IPS-15b (cell line): ENCODE measurements around the gene ARNT2.

Experiments used
- H3K27me3 ChIP-seq: one replicate; pipeline ENCODE4 v1.6.1; 2013; ENCODE audit warnings: low read length; ENCODE audit not compliant: control insufficient read depth, insufficient read depth
- H3K36me3 ChIP-seq: one replicate; pipeline ENCODE4 v1.6.1; 2013; ENCODE audit warnings: low read length; ENCODE audit not compliant: control insufficient read depth, insufficient read depth
- H3K4me1 ChIP-seq: one replicate; pipeline ENCODE4 v1.6.1; 2013; ENCODE audit warnings: mild to moderate bottlenecking, low read length; ENCODE audit not compliant: control insufficient read depth, insufficient read depth
- H3K4me3 ChIP-seq: one replicate; pipeline ENCODE4 v1.5.1; 2013; ENCODE audit warnings: low read depth, low read length
- H3K9ac ChIP-seq: one replicate; pipeline ENCODE4 v1.6.1; 2013; ENCODE audit warnings: low read depth, mild to moderate bottlenecking, low read length
- H3K9me3 ChIP-seq: one replicate; pipeline ENCODE4 v1.6.1; 2013; ENCODE audit warnings: mild to moderate bottlenecking, low read length; ENCODE audit not compliant: control insufficient read depth, insufficient read depth

ARNT2 gene

GRCh38 chr15:80404057-80404760 lies at the start of gene ARNT2:
Gene ARNT2, plus strand, starts transcription at chr15:80404382. Its CDS starts 134 bp downstream, at chr15:80404516.
- H3K36me3 ChIP-seq = no peaks in the 10 kb centered on the region
- peaks cover 35% of the 10 kb centered on the region for H3K27me3 ChIP-seq
- H3K4me1 ChIP-seq = peaks cover 2% of the 10 kb centered on the region
- H3K9me3 ChIP-seq = no peaks in the 10 kb centered on the region
- H3K4me3 ChIP-seq = peak within 1 kb of the TSS; percentile 70
- peak within 1 kb of the TSS; percentile 87 for H3K9ac ChIP-seq

GRCh38 chr15:80367094-80367493 lies 37.1 kb upstream of the ARNT2 start:
- H3K4me1 ChIP-seq = no peaks in the 10 kb centered on the region
- no peaks in the 10 kb centered on the region for H3K9me3 ChIP-seq

GRCh38 chr15:80367661-80368060 lies 36.5 kb upstream of the ARNT2 start:
- no peaks in the 10 kb centered on the region for H3K9me3 ChIP-seq
- H3K9ac ChIP-seq = no peak overlapping the region
- no peaks in the 10 kb centered on the region for H3K36me3 ChIP-seq
- H3K27me3 ChIP-seq = no peaks in the 10 kb centered on the region
- H3K4me1 ChIP-seq = no peaks in the 10 kb centered on the region
- H3K4me3 ChIP-seq = no peak overlapping the region

More at GRCh38 chr15:80367094-80367493, 37.1 kb upstream of the ARNT2 start:
- H3K36me3 ChIP-seq = no peaks in the 10 kb centered on the region
- no peaks in the 10 kb centered on the region for H3K27me3 ChIP-seq
- H3K9ac ChIP-seq = no peak overlapping the region
- H3K4me3 ChIP-seq = no peak overlapping the region

- Histone ChIP-seq H3K27me3 (no peaks in the 10 kb centered on the region), H3K4me3 (no peak overlapping the region), H3K9ac (no peak overlapping the region), H3K9me3 (no peaks in the 10 kb centered on the region), H3K36me3 (no peaks in the 10 kb centered on the region), H3K4me1 (no peaks in the 10 kb centered on the region)
Measured at GRCh38 chr15:80371924-80372323, 32.3 kb upstream of the ARNT2 start.

GRCh38 chr15:80374441-80374840 lies 29.7 kb upstream of the ARNT2 start:
- Histone ChIP-seq H3K4me1 (no peaks in the 10 kb centered on the region), H3K27me3 (no peaks in the 10 kb centered on the region), H3K4me3 (no peak overlapping the region), H3K9me3 (no peaks in the 10 kb centered on the region), H3K36me3 (no peaks in the 10 kb centered on the region), H3K9ac (no peak overlapping the region)

GRCh38 chr15:80375968-80376891 lies 28.0 kb upstream of the ARNT2 start:
- Histone ChIP-seq H3K4me1 (no peaks in the 10 kb centered on the region), H3K4me3 (no peak overlapping the region), H3K9ac (no peak overlapping the region), H3K9me3 (no peaks in the 10 kb centered on the region), H3K36me3 (no peaks in the 10 kb centered on the region), H3K27me3 (no peaks in the 10 kb centered on the region)

- no peak overlapping the region for H3K9ac ChIP-seq
- H3K27me3 ChIP-seq = no peaks in the 10 kb centered on the region
- H3K4me3 ChIP-seq = no peak overlapping the region
- no peaks in the 10 kb centered on the region for H3K4me1 ChIP-seq
- H3K36me3 ChIP-seq = no peaks in the 10 kb centered on the region
- no peaks in the 10 kb centered on the region for H3K9me3 ChIP-seq
Measured at GRCh38 chr15:80379693-80380092, 24.5 kb upstream of the ARNT2 start.

- Histone ChIP-seq H3K4me3 (no peak overlapping the region), H3K36me3 (no peaks in the 10 kb centered on the region), H3K9me3 (no peaks in the 10 kb centered on the region), H3K27me3 (no peaks in the 10 kb centered on the region), H3K9ac (no peak overlapping the region), H3K4me1 (no peaks in the 10 kb centered on the region)
Measured at GRCh38 chr15:80380154-80380553, 24.0 kb upstream of the ARNT2 start.

- Histone ChIP-seq H3K27me3 (no peaks in the 10 kb centered on the region), H3K4me1 (peaks cover 5% of the 10 kb centered on the region), H3K9me3 (no peaks in the 10 kb centered on the region)
Measured at GRCh38 chr15:80382285-80382684, 21.9 kb upstream of the ARNT2 start.

GRCh38 chr15:80384432-80384831 lies 19.8 kb upstream of the ARNT2 start:
- no peak overlapping the region for H3K4me3 ChIP-seq
- peaks cover 8% of the 10 kb centered on the region for H3K4me1 ChIP-seq
- no peak overlapping the region for H3K9ac ChIP-seq
- H3K36me3 ChIP-seq = no peaks in the 10 kb centered on the region
- no peaks in the 10 kb centered on the region for H3K9me3 ChIP-seq
- no peaks in the 10 kb centered on the region for H3K27me3 ChIP-seq

More at GRCh38 chr15:80382285-80382684, 21.9 kb upstream of the ARNT2 start:
- Histone ChIP-seq H3K36me3 (no peaks in the 10 kb centered on the region), H3K9ac (no peak overlapping the region), H3K4me3 (no peak overlapping the region)

GRCh38 chr15:80386151-80386550 lies 18.0 kb upstream of the ARNT2 start:
- H3K9me3 ChIP-seq = no peaks in the 10 kb centered on the region
- no peak overlapping the region for H3K4me3 ChIP-seq
- no peaks in the 10 kb centered on the region for H3K36me3 ChIP-seq
- no peaks in the 10 kb centered on the region for H3K27me3 ChIP-seq
- H3K9ac ChIP-seq = no peak overlapping the region
- H3K4me1 ChIP-seq = peaks cover 12% of the 10 kb centered on the region

GRCh38 chr15:80388326-80388725 lies 15.9 kb upstream of the ARNT2 start:
- Histone ChIP-seq H3K27me3 (no peaks in the 10 kb centered on the region), H3K36me3 (no peaks in the 10 kb centered on the region), H3K9me3 (no peaks in the 10 kb centered on the region), H3K9ac (no peak overlapping the region), H3K4me3 (no peak overlapping the region), H3K4me1 (peaks cover 12% of the 10 kb centered on the region)
